Measurements from ENCODE around the gene FGF13. TPM values are rescaled to one million over a fixed set of nuclear protein-coding genes. Genes with fewer than 3 reads are reported as not detected.

FGF13 gene
- polyA plus RNA-seq, 1 donor (not counting 4 experiments of a cell fraction or from before 2014, with no cell fraction given) = not detected

DNA sequence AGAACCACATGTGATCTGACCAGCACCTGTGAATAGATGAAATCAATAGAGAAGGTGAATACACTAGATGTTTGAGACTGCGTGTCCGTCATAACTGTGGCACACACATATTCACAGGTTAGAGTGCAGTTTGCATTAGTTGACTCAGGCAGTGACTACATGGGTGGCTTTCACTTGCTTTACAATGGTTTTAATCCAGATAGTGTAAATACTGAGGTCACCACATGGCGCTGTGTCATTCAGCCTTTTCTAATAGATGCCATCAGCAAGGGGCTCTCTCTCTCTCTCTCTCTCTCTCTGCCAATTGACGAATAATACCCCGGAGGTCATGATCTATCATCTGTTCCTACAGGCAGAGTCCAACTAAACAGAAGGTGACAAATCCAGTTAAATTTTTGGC lies 30.7 kb upstream of the FGF13 start:
- Histone ChIP-seq H3K9me1 (ENCODE audit: control insufficient read depth, extremely low read depth, insufficient read depth, low read length) (no peaks in the 10 kb centered on the region), H3K79me2 (ENCODE audit: control insufficient read depth, insufficient read depth, low read length) (no peaks in the 10 kb centered on the region), H3K4me2 (ENCODE audit: control insufficient read depth, extremely low read depth, insufficient read depth, low read depth, low read length) (no peak overlapping the region), H4K20me1 (ENCODE audit: control insufficient read depth, extremely low read depth, insufficient read depth, low read length) (no peaks in the 10 kb centered on the region), H3K36me3 (ENCODE audit: control insufficient read depth in 2 of 2, extremely low read depth in 1 of 2, insufficient read depth in 2 of 2, low read length in 2 of 2) (no peaks in the 10 kb centered on the region), H3K27ac (ENCODE audit: control insufficient read depth, insufficient read depth, low read length) (no peak overlapping the region), H2AFZ (ENCODE audit: control insufficient read depth, low read length) (no peak overlapping the region), H3K9me3 (ENCODE audit: control insufficient read depth, low read depth, low read length) (no peaks in the 10 kb centered on the region), H3K9ac (ENCODE audit: control insufficient read depth, extremely low read depth, insufficient read depth, low read length) (no peak overlapping the region), H3K4me1 (ENCODE audit: control insufficient read depth, extremely low read depth, insufficient read depth, low read length) (no peaks in the 10 kb centered on the region), H3K4me3 (ENCODE audit: control insufficient read depth in 2 of 3, extremely low read depth in 1 of 3, insufficient read depth in 2 of 3, low read depth in 1 of 3, low read length in 3 of 3) (no peak overlapping the region), H3K27me3 (ENCODE audit: control insufficient read depth, extremely low read depth, insufficient read depth, low read length) (peaks cover 3% of the 10 kb centered on the region)
- DNase-seq (ENCODE audit: low read depth, low spot score) (no peak), FAIRE-seq (no peak)
- dilution Hi-C loops (cut with MboI; ENCODE audit: extremely low pct_ligation_motif_present, low sequenced_read_pairs) = loop anchor here (25.0 kb wide), 1 partner anchor 555 kb away; no protein-coding TSS in a partner anchor
- TF ChIP-seq, protein P1, sequence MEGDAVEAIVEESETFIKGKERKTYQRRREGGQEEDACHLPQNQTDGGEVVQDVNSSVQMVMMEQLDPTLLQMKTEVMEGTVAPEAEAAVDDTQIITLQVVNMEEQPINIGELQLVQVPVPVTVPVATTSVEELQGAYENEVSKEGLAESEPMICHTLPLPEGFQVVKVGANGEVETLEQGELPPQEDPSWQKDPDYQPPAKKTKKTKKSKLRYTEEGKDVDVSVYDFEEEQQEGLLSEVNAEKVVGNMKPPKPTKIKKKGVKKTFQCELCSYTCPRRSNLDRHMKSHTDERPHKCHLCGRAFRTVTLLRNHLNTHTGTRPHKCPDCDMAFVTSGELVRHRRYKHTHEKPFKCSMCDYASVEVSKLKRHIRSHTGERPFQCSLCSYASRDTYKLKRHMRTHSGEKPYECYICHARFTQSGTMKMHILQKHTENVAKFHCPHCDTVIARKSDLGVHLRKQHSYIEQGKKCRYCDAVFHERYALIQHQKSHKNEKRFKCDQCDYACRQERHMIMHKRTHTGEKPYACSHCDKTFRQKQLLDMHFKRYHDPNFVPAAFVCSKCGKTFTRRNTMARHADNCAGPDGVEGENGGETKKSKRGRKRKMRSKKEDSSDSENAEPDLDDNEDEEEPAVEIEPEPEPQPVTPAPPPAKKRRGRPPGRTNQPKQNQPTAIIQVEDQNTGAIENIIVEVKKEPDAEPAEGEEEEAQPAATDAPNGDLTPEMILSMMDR (optimal IDR thresholded peaks at IDR 0.05 in 1 of 3, IDR thresholded peaks at IDR 0.05 in 1 of 3, conservative IDR thresholded peaks at IDR 0.05 in 1 of 3; ENCODE audit: extremely low read depth in 1 of 3, insufficient read depth in 2 of 3, low read length in 3 of 3) = no peak
- TF ChIP-seq EZH2 (IDR thresholded peaks at IDR 0.05; ENCODE audit: low read length) = no peak

DNA sequence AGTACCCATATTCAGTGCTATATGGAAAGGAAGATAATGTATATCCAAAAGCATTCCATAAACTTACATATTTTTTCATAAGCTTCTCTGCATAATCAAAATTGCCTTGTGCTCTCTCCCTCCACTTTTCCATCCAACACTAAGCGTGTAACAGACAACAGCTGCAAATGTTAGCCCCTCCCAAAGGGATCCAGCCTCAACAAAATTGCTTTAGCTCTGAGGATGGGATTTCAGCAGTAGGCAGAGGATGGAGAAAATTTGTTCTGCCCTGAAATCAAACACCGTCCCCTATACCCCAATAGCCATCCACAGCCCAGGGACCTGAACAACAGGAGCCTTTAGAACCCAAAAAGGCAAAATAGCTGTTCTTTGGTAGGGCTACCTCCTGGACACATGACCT lies 28.8 kb upstream of the FGF13 start:
- dilution Hi-C loops (cut with MboI; ENCODE audit: extremely low pct_ligation_motif_present, low sequenced_read_pairs) = loop anchor here (25.0 kb wide), 1 partner anchor 553 kb away; no protein-coding TSS in a partner anchor
- Histone ChIP-seq H3K9me1 (ENCODE audit: control insufficient read depth, extremely low read depth, insufficient read depth, low read length) (no peaks in the 10 kb centered on the region), H3K27me3 (ENCODE audit: control insufficient read depth, extremely low read depth, insufficient read depth, low read length) (peaks cover 3% of the 10 kb centered on the region), H3K9me3 (ENCODE audit: control insufficient read depth, low read depth, low read length) (no peaks in the 10 kb centered on the region), H3K36me3 (ENCODE audit: control insufficient read depth in 2 of 2, extremely low read depth in 1 of 2, insufficient read depth in 2 of 2, low read length in 2 of 2) (no peaks in the 10 kb centered on the region), H3K4me2 (ENCODE audit: control insufficient read depth, extremely low read depth, insufficient read depth, low read depth, low read length) (no peak overlapping the region), H4K20me1 (ENCODE audit: control insufficient read depth, extremely low read depth, insufficient read depth, low read length) (no peaks in the 10 kb centered on the region), H3K4me3 (ENCODE audit: control insufficient read depth in 2 of 3, extremely low read depth in 1 of 3, insufficient read depth in 2 of 3, low read depth in 1 of 3, low read length in 3 of 3) (no peak overlapping the region), H2AFZ (ENCODE audit: control insufficient read depth, low read length) (no peak overlapping the region), H3K27ac (ENCODE audit: control insufficient read depth, insufficient read depth, low read length) (no peak overlapping the region), H3K9ac (ENCODE audit: control insufficient read depth, extremely low read depth, insufficient read depth, low read length) (no peak overlapping the region), H3K4me1 (ENCODE audit: control insufficient read depth, extremely low read depth, insufficient read depth, low read length) (no peaks in the 10 kb centered on the region), H3K79me2 (ENCODE audit: control insufficient read depth, insufficient read depth, low read length) (no peaks in the 10 kb centered on the region)
- FAIRE-seq (no peak), DNase-seq (ENCODE audit: low read depth, low spot score) (no peak)
- TF ChIP-seq EZH2 (IDR thresholded peaks at IDR 0.05; ENCODE audit: low read length) = no peak
- TF ChIP-seq, protein P1 (optimal IDR thresholded peaks at IDR 0.05 in 1 of 3, IDR thresholded peaks at IDR 0.05 in 1 of 3, conservative IDR thresholded peaks at IDR 0.05 in 1 of 3; ENCODE audit: extremely low read depth in 1 of 3, insufficient read depth in 2 of 3, low read length in 3 of 3) = no peak

Data from keratinocyte (primary cell).